Measurements from ENCODE around the gene ST8SIA4. TPM values are rescaled to one million over a fixed set of nuclear protein-coding genes. Genes with fewer than 3 reads are reported as not detected.

ST8SIA4 gene
- total and polyA plus RNA-seq, 2 donors (not counting 1 experiment from before 2014, with no cell fraction given): 9.5 to 42.6 TPM

GRCh38 chr5:100762995-100763394 is 140.1 kb downstream of the ST8SIA4 start:
- Mint-ChIP-seq H3K27ac (no peak overlapping the region), H3K27me3 (no peaks in the 10 kb centered on the region), H3K4me3 (no peak overlapping the region), H3K9me3 (ENCODE audit: insufficient read depth) (no peaks in the 10 kb centered on the region), H3K4me1 (no peaks in the 10 kb centered on the region)
- Histone ChIP-seq H3K9ac (ENCODE audit: low read length) (no peak overlapping the region), H2AFZ (ENCODE audit: insufficient read depth, low read depth, low read length, poor library complexity, severe bottlenecking) (no peak overlapping the region), H4K20me1 (ENCODE audit: control insufficient read depth, insufficient read depth, low read length, poor library complexity, severe bottlenecking) (no peaks in the 10 kb centered on the region), H3K36me3 (replicated peaks in 1 of 2; ENCODE audit: control extremely low read depth in 1 of 2, control insufficient read depth in 1 of 2, extremely low read depth in 1 of 2, insufficient read depth in 2 of 2, low read length in 1 of 2) (no peaks in the 10 kb centered on the region), H3K27me3 (replicated peaks in 1 of 4; ENCODE audit: control extremely low read depth in 1 of 4, control insufficient read depth in 3 of 4, insufficient read depth in 4 of 4, low read length in 3 of 4) (peaks cover 0 to 12% (median 0%) of the 10 kb centered on the region in 4 experiments), H3K4me1 (ENCODE audit: control insufficient read depth in 2 of 2, insufficient read depth in 2 of 2, low read length in 2 of 2) (no peaks in the 10 kb centered on the region), H3K9me3 (ENCODE audit: control extremely low read depth in 1 of 3, control insufficient read depth in 2 of 3, insufficient read depth in 1 of 3, low read length in 2 of 3) (no peaks in the 10 kb centered on the region), H3K4me2 (replicated peaks; ENCODE audit: low read depth, low read length, poor library complexity, severe bottlenecking) (no peak overlapping the region), H3K4me3 (ENCODE audit: control extremely low read depth in 1 of 5, extremely low read depth in 1 of 5, insufficient read depth in 1 of 5, low read depth in 2 of 5, low read length in 4 of 5) (no peak overlapping the region), H3K27ac (ENCODE audit: low read length in 2 of 2) (no peak overlapping the region), H3K79me2 (ENCODE audit: control insufficient read depth, insufficient read depth, low read length) (no peaks in the 10 kb centered on the region)
- TF ChIP-seq EZH2 (IDR thresholded peaks at IDR 0.05; ENCODE audit: borderline replicate concordance, insufficient read depth, low read depth, low read length, poor library complexity, severe bottlenecking): no peak
- no peak for TF ChIP-seq CTCF (IDR thresholded peaks at IDR 0.05)
- POLR2A ChIA-PET: no interaction called here
- DNase-seq (no peak), ATAC-seq (ENCODE audit: low read depth) (no peak)
- WGBS (ENCODE audit: insufficient coverage): no CpG with 5 or more reads among the region's 1 CpG
- CTCF ChIA-PET: interaction anchor here (0.8 kb wide), 1 partner anchor 11 kb away, joined by 3 read pairs; no protein-coding TSS in a partner anchor
- intact Hi-C loops (cut with micrococcal nuclease): no loop called here

- TF ChIP-seq EZH2 (IDR thresholded peaks at IDR 0.05; ENCODE audit: borderline replicate concordance, insufficient read depth, low read depth, low read length, poor library complexity, severe bottlenecking) (no peak), CTCF (IDR thresholded peaks at IDR 0.05) (no peak)
- Histone ChIP-seq H3K9ac (ENCODE audit: low read length) (no peak overlapping the region), H3K27ac (ENCODE audit: low read length in 2 of 2) (no peak overlapping the region), H3K4me2 (replicated peaks; ENCODE audit: low read depth, low read length, poor library complexity, severe bottlenecking) (no peak overlapping the region), H3K4me3 (ENCODE audit: control extremely low read depth in 1 of 5, extremely low read depth in 1 of 5, insufficient read depth in 1 of 5, low read depth in 2 of 5, low read length in 4 of 5) (no peak overlapping the region), H4K20me1 (ENCODE audit: control insufficient read depth, insufficient read depth, low read length, poor library complexity, severe bottlenecking) (no peaks in the 10 kb centered on the region), H3K36me3 (replicated peaks in 1 of 2; ENCODE audit: control extremely low read depth in 1 of 2, control insufficient read depth in 1 of 2, extremely low read depth in 1 of 2, insufficient read depth in 2 of 2, low read length in 1 of 2) (no peaks in the 10 kb centered on the region), H2AFZ (ENCODE audit: insufficient read depth, low read depth, low read length, poor library complexity, severe bottlenecking) (no peak overlapping the region), H3K79me2 (ENCODE audit: control insufficient read depth, insufficient read depth, low read length) (no peaks in the 10 kb centered on the region), H3K4me1 (ENCODE audit: control insufficient read depth in 2 of 2, insufficient read depth in 2 of 2, low read length in 2 of 2) (no peaks in the 10 kb centered on the region), H3K27me3 (replicated peaks in 1 of 4; ENCODE audit: control extremely low read depth in 1 of 4, control insufficient read depth in 3 of 4, insufficient read depth in 4 of 4, low read length in 3 of 4) (peaks cover 0 to 12% (median 0%) of the 10 kb centered on the region in 4 experiments), H3K9me3 (ENCODE audit: control extremely low read depth in 1 of 3, control insufficient read depth in 2 of 3, insufficient read depth in 1 of 3, low read length in 2 of 3) (no peaks in the 10 kb centered on the region)
- H3K27ac Mint-ChIP-seq: no peak overlapping the region
- H3K4me3 Mint-ChIP-seq: no peak overlapping the region
- DNase-seq (no peak), ATAC-seq (ENCODE audit: low read depth) (no peak)
- intact Hi-C loops (cut with micrococcal nuclease): no loop called here
- no peaks in the 10 kb centered on the region for H3K9me3 Mint-ChIP-seq (ENCODE audit: insufficient read depth)
- no peaks in the 10 kb centered on the region for H3K4me1 Mint-ChIP-seq
- ChIA-PET POLR2A (no interaction called here), CTCF (no interaction called here)
- H3K27me3 Mint-ChIP-seq: no peaks in the 10 kb centered on the region
These were observed 141.0 kb downstream of the ST8SIA4 start for GRCh38 chr5:100762108-100762507.

Measured in B cell (primary cell).